ENCODE measurements around the gene FGD3.

The FGD3 gene

GRCh38 chr9:93054758-93055704 lies 107.7 kb downstream of the FGD3 start:
- TF ChIP-seq, protein P1, sequence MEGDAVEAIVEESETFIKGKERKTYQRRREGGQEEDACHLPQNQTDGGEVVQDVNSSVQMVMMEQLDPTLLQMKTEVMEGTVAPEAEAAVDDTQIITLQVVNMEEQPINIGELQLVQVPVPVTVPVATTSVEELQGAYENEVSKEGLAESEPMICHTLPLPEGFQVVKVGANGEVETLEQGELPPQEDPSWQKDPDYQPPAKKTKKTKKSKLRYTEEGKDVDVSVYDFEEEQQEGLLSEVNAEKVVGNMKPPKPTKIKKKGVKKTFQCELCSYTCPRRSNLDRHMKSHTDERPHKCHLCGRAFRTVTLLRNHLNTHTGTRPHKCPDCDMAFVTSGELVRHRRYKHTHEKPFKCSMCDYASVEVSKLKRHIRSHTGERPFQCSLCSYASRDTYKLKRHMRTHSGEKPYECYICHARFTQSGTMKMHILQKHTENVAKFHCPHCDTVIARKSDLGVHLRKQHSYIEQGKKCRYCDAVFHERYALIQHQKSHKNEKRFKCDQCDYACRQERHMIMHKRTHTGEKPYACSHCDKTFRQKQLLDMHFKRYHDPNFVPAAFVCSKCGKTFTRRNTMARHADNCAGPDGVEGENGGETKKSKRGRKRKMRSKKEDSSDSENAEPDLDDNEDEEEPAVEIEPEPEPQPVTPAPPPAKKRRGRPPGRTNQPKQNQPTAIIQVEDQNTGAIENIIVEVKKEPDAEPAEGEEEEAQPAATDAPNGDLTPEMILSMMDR (IDR thresholded peaks at IDR 0.05; ENCODE audit: low read depth, low read length, missing control alignments), result no peak
- no peak for DNase-seq (ENCODE audit: extremely low read depth, low read depth)
- no peak overlapping the region for H3K4me3 ChIP-seq (replicated peaks; ENCODE audit: low read depth, low read length)

DNA sequence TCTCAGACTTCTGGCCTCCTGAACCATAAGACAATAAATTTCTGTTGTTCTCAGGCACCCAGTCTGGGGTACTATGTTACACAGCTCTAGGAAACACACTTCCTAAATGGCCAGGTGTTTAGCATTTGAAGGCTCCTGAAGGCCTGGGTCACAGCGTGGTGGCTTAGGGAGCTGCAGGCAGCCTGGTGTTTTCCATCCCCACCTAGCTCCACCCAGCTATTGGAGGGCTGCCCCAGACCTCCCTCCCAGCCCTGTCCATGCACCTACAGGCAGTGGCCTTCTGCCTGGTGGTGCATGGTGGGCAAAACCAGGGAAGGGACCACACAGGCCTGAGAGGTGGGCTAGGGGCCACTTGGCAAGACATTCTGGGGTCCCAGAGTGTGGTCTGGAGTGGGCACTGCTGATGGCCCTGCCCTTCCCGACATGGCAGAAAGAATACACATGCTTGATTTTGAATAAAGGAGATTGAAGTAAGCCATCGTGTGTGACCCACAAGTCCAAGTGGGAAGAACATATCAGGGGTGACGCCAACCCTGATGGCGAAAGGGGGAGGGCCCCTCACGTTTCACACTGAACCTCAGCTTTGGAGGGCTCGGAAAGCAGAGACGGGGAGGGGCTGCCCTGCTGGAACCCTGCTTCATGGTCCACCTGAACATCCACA lies 109.8 kb downstream of the FGD3 start:
- no peak overlapping the region for H3K4me3 ChIP-seq (replicated peaks; ENCODE audit: low read depth, low read length)
- TF ChIP-seq, protein P1 (IDR thresholded peaks at IDR 0.05; ENCODE audit: low read depth, low read length, missing control alignments), result no peak
- no peak for DNase-seq (ENCODE audit: extremely low read depth, low read depth)

- no peak overlapping the region for H3K4me3 ChIP-seq (replicated peaks; ENCODE audit: low read depth, low read length)
- TF ChIP-seq, protein P1 (IDR thresholded peaks at IDR 0.05; ENCODE audit: low read depth, low read length, missing control alignments), result no peak
- no peak for DNase-seq (ENCODE audit: extremely low read depth, low read depth)
Measured at GRCh38 chr9:93057703-93058354, 110.5 kb downstream of the FGD3 start.

DNA sequence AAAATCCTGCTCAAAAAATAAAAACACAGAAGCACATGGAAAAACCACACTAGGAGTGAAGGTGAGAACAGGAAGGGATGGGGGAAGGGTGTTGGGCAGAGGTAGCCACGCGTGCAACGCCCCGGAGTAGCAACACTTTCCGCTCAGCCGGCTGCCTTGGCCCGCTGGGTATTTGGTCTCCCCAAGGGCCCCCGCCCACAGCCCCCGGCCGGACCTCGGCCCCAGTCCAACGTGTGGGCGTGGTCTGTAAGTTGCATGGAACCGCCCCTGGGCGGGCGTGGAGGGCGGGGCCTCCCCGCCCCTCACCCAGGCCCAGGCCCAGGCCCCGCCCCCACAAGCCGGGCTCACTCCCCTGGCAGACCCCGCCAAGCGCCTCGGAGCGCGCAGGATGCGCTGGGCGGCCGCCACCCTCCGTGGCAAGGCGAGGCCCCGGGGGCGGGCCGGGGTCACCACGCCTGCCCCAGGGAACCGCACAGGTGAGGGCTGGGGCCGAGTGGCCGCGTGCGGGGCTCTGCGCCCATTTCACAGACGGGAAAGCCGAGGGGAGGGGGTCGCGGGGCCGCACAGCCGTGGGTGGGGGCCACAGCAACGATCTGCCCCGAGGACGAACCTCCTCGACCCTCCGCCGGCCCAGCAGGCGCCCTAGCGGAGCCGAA lies 111.2 kb downstream of the FGD3 start, which contains the start of gene SUSD3:
SUSD3 (plus strand) TSS at position 347 of the 656 bp plus-strand sequence; CDS start at position 389, 42 bp downstream.
- TF ChIP-seq, protein P1 (IDR thresholded peaks at IDR 0.05; ENCODE audit: low read depth, low read length, missing control alignments), result no peak
- no peak for DNase-seq (ENCODE audit: extremely low read depth, low read depth)
- peak within 1 kb of the TSS; percentile 23 for H3K4me3 ChIP-seq (replicated peaks; ENCODE audit: low read depth, low read length)

DNA sequence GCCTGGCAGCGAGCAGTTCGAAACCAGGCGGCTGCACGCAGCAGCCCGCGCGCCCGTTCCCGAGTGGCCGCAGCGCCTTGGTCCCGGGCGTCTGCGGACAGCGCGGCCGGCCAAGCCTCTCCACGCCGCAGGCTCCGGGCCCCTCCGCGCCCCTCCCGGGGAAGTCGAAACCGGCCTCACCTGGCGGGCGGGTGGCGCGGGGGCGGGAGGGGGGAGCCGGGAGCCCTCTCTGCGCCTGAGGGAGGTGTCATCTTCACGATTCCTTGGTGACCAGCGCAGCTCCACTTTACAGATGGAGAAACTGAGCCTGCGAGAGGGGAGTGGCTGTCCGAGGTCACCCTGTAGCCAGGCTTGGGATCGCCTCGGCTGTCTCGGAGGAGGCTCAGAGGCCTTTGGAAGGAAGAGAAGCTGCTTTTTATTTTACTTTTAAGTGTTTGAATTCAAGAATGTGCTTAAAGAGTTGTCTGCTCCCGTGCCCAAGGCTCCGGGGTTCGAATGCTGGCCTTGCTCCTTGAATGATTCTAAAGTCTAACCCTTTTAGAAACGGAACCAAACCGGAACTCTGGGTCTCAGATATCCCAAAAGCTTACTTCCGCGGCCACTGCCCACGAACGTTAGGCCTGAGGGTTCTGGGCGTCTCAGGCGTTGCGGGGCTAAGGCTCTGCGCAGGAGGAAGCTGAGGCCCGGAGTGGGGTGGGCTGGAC lies 111.8 kb downstream of the FGD3 start:
- H3K4me3 ChIP-seq (replicated peaks; ENCODE audit: low read depth, low read length), result peak overlapping the region; percentile 23
- no peak for DNase-seq (ENCODE audit: extremely low read depth, low read depth)
- TF ChIP-seq, protein P1 (IDR thresholded peaks at IDR 0.05; ENCODE audit: low read depth, low read length, missing control alignments), result no peak

Data from HFF-Myc (cell line).